Measurements from ENCODE around the gene SLC26A8. TPM values are rescaled to one million over a fixed set of nuclear protein-coding genes. Genes with fewer than 3 reads are reported as not detected.
A peak's percentile ranks its signal among the peaks of the same experiment; 100 is the strongest.
"Not testable (repeated sequence)": the region's sequence is repeated elsewhere in the genome, so short reads cannot be mapped to it uniquely, and the experiment has no call there.

Gene SLC26A8
- total RNA-seq, 1 experiment from 2014 or later = not detected

- intact Hi-C loops (cut with micrococcal nuclease; ENCODE audit: unreplicated experiment) (no loop called here), in situ Hi-C loops (cut with HindIII; ENCODE audit: low pct_unique_long_range_greater_than_20kb, low sequenced_read_pairs) (no loop called here)
- no peak for ATAC-seq
- H3K4me1 ChIP-seq (ENCODE audit: control insufficient read depth, insufficient read depth, low read length) = no peaks in the 10 kb centered on the region
- H3K36me3 ChIP-seq (ENCODE audit: control insufficient read depth, insufficient read depth, low read length) = no peaks in the 10 kb centered on the region
- TF ChIP-seq REST (IDR thresholded peaks at IDR 0.05; ENCODE audit: insufficient read depth in 1 of 2, low read depth in 2 of 2, low read length in 1 of 2) (peak in 1 of 2 experiments; percentile 77; a peak in 2 of 4 replicates), SIN3A (IDR thresholded peaks at IDR 0.05; ENCODE audit: borderline replicate concordance, insufficient read depth, low read depth, low read length) (no peak), TCF7L2 (IDR thresholded peaks at IDR 0.05; ENCODE audit: low read depth, low read length) (no peak)
- ChIA-PET POLR2A (no interaction called here), CTCF (no interaction called here)
- H3K4me3 ChIP-seq (ENCODE audit: low read depth in 2 of 2, low read length in 2 of 2) = no peak overlapping the region
- BruUV-seq (replicated peaks) = no TSS peak
- H3K9me3 ChIP-seq (ENCODE audit: control insufficient read depth, insufficient read depth, low read depth, low read length) = no peaks in the 10 kb centered on the region
- no peak overlapping the region for H3K27ac ChIP-seq (ENCODE audit: low read length)
- H3K27me3 ChIP-seq (ENCODE audit: control insufficient read depth, insufficient read depth, low read length) = no peaks in the 10 kb centered on the region
- DNase-seq (ENCODE audit: low read depth, low spot score) = no peak
Observed at GRCh38 chr6:35942355-35942754, 82.1 kb downstream of the SLC26A8 start.

- H3K36me3 ChIP-seq (ENCODE audit: control insufficient read depth, insufficient read depth, low read length); in situ Hi-C loops (cut with HindIII; ENCODE audit: low pct_unique_long_range_greater_than_20kb, low sequenced_read_pairs); H3K27ac ChIP-seq (ENCODE audit: low read length); H3K27me3 ChIP-seq (ENCODE audit: control insufficient read depth, insufficient read depth, low read length); DNase-seq (ENCODE audit: low read depth, low spot score); H3K4me3 ChIP-seq (ENCODE audit: low read depth in 2 of 2, low read length in 2 of 2); H3K4me1 ChIP-seq (ENCODE audit: control insufficient read depth, insufficient read depth, low read length); H3K9me3 ChIP-seq (ENCODE audit: control insufficient read depth, insufficient read depth, low read depth, low read length); intact Hi-C loops (cut with micrococcal nuclease; ENCODE audit: unreplicated experiment); BruUV-seq (replicated peaks); ATAC-seq; CTCF ChIA-PET; POLR2A ChIA-PET: not testable (repeated sequence)
Observed at GRCh38 chr6:35941170-35941569, 83.3 kb downstream of the SLC26A8 start.

- CTCF ChIA-PET; H3K27ac ChIP-seq (ENCODE audit: low read length); H3K9me3 ChIP-seq (ENCODE audit: control insufficient read depth, insufficient read depth, low read depth, low read length); ATAC-seq; intact Hi-C loops (cut with micrococcal nuclease; ENCODE audit: unreplicated experiment); H3K27me3 ChIP-seq (ENCODE audit: control insufficient read depth, insufficient read depth, low read length); H3K4me3 ChIP-seq (ENCODE audit: low read depth in 2 of 2, low read length in 2 of 2); in situ Hi-C loops (cut with HindIII; ENCODE audit: low pct_unique_long_range_greater_than_20kb, low sequenced_read_pairs); POLR2A ChIA-PET; H3K36me3 ChIP-seq (ENCODE audit: control insufficient read depth, insufficient read depth, low read length); H3K4me1 ChIP-seq (ENCODE audit: control insufficient read depth, insufficient read depth, low read length); DNase-seq (ENCODE audit: low read depth, low spot score); BruUV-seq (replicated peaks): not testable (repeated sequence)
Observed at GRCh38 chr6:35940014-35940413, 84.4 kb downstream of the SLC26A8 start.

- BruUV-seq (replicated peaks); H3K4me1 ChIP-seq (ENCODE audit: control insufficient read depth, insufficient read depth, low read length); ATAC-seq; DNase-seq (ENCODE audit: low read depth, low spot score); H3K27me3 ChIP-seq (ENCODE audit: control insufficient read depth, insufficient read depth, low read length); intact Hi-C loops (cut with micrococcal nuclease; ENCODE audit: unreplicated experiment); H3K9me3 ChIP-seq (ENCODE audit: control insufficient read depth, insufficient read depth, low read depth, low read length); in situ Hi-C loops (cut with HindIII; ENCODE audit: low pct_unique_long_range_greater_than_20kb, low sequenced_read_pairs); CTCF ChIA-PET; H3K27ac ChIP-seq (ENCODE audit: low read length); POLR2A ChIA-PET; H3K4me3 ChIP-seq (ENCODE audit: low read depth in 2 of 2, low read length in 2 of 2); H3K36me3 ChIP-seq (ENCODE audit: control insufficient read depth, insufficient read depth, low read length): not testable (repeated sequence)
- peak; percentile 16; the same call in 1 of the 2 replicates for TF ChIP-seq CTCF (IDR thresholded peaks at IDR 0.05)
Observed at GRCh38 chr6:35939259-35939658, 85.2 kb downstream of the SLC26A8 start.

Data from Panc1 (cell line).